Muscle of arm (tissue), 14 donors: ENCODE results near the gene TCEANC2. TPM values are rescaled to one million over a fixed set of nuclear protein-coding genes. Genes with fewer than 3 reads are reported as not detected.
"Not testable (repeated sequence)": the region's sequence is repeated elsewhere in the genome, so short reads cannot be mapped to it uniquely, and the experiment has no call there.

Experiments
- DNase-seq: peaks from one replicate; pipeline ENCODE4 v3.0.0-alpha.2; 2013
- long read RNA-seq, 11 donors: transcript quantifications; one replicate each; lab custom pipeline, GENCODE V29; 2026
- polyA plus RNA-seq, 12 donors: library from polyadenylated mRNA; unstranded; fragments of 120-200 nt; gene quantifications; one replicate each; pipeline ENCODE4 v1.2.1, GENCODE V29; 2013; ENCODE audit not compliant: insufficient read length in 12 of 12

Gene TCEANC2
- polyA plus RNA-seq = 1 to 10 TPM in 11 of 12 donors, not detected in 1; 4.7 to 8.1 (median 6.8) TPM
- long read RNA-seq, donor 1, full-length matches to known transcripts = 4 of 4 reads
- long read RNA-seq, donor 1, partial matches to known transcripts = 0 of 4 reads
- long read RNA-seq, donor 1, other reads (novel, unspliced or antisense) = 0 of 4 reads
- long read RNA-seq, donor 2, full-length matches to known transcripts = 4 of 4 reads
- long read RNA-seq, donor 2, partial matches to known transcripts = 0 of 4 reads
- long read RNA-seq, donor 2, other reads (novel, unspliced or antisense) = 0 of 4 reads
- long read RNA-seq, donor 3, full-length matches to known transcripts = 6 of 6 reads
- long read RNA-seq, donor 3, partial matches to known transcripts = 0 of 6 reads
- long read RNA-seq, donor 3, other reads (novel, unspliced or antisense) = 0 of 6 reads
- long read RNA-seq, donor 4, partial matches to known transcripts = 0 of 3 reads
- long read RNA-seq, donor 4, other reads (novel, unspliced or antisense) = 0 of 3 reads
- long read RNA-seq, donor 5, full-length matches to known transcripts = 9 of 9 reads
- long read RNA-seq, donor 5, partial matches to known transcripts = 0 of 9 reads
- long read RNA-seq, donor 5, other reads (novel, unspliced or antisense) = 0 of 9 reads
- long read RNA-seq, donor 6, full-length matches to known transcripts = 4 of 4 reads
- long read RNA-seq, donor 6, partial matches to known transcripts = 0 of 4 reads
- long read RNA-seq, donor 6, other reads (novel, unspliced or antisense) = 0 of 4 reads
- long read RNA-seq, donor 7, partial matches to known transcripts = 0 of 3 reads
- long read RNA-seq, donor 7, other reads (novel, unspliced or antisense) = 0 of 3 reads
- long read RNA-seq, donor 8, partial matches to known transcripts = 0 of 3 reads
- long read RNA-seq, donor 8, other reads (novel, unspliced or antisense) = 0 of 3 reads
- long read RNA-seq, donor 9, partial matches to known transcripts = 0 of 4 reads
- long read RNA-seq, donor 9, other reads (novel, unspliced or antisense) = 0 of 4 reads
- long read RNA-seq, donor 10, full-length matches to known transcripts = 8 of 8 reads
- long read RNA-seq, donor 10, partial matches to known transcripts = 0 of 8 reads
- long read RNA-seq, donor 10, other reads (novel, unspliced or antisense) = 0 of 8 reads
- long read RNA-seq, donor 11, full-length matches to known transcripts = 7 of 7 reads
- long read RNA-seq, donor 11, partial matches to known transcripts = 0 of 7 reads
- long read RNA-seq, donor 11, other reads (novel, unspliced or antisense) = 0 of 7 reads

DNA sequence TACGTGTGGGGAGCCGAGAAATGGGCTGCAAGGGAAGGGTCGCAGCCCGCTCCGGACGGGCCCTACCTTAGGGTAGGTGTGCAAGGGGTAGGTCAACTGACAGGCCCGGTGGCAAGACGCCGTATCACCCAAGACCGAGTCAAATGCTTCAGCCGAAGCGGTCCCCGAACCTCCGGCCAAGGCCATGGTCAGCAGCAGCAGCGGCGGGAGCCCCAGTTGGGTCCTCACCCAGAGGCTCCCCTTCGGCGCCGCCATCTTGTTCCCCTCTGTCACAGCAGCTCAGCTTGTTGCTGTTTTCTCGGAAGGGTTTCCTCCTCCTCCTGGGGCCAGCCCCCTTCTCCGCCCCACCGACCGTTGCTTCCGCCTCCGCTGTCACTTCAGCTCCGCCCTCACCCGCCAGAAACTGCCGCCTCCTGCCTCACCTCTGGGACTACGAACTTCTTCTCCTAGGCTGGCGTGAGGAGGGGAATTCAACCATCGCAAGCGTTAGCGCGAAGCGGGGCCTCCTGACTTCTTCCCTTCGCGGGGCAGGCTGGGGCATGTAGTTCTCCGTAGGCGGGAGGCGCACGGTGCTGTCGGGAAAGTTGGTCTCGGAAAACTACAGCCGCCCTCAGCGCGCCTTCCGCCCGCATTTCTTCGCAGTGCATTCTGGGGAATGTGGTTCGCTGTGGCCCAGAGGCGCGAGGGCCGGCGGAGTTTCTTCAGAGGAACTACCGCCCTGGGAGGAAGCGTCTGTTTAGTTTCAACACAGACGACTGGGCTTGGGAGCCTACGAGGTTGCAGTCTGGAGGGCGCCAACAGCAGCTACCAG, at the start of gene TCEANC2, which contains the start of gene TMEM59:
TCEANC2 (plus strand) TSS at position 675 of the 811 bp plus-strand sequence. CDS start 815 bp downstream, outside the sequence.
TMEM59 (minus strand) TSS at position 271 of the 811 bp plus-strand sequence; CDS start at position 255, 16 bp downstream.
- peak; percentile 99 for DNase-seq

DNA sequence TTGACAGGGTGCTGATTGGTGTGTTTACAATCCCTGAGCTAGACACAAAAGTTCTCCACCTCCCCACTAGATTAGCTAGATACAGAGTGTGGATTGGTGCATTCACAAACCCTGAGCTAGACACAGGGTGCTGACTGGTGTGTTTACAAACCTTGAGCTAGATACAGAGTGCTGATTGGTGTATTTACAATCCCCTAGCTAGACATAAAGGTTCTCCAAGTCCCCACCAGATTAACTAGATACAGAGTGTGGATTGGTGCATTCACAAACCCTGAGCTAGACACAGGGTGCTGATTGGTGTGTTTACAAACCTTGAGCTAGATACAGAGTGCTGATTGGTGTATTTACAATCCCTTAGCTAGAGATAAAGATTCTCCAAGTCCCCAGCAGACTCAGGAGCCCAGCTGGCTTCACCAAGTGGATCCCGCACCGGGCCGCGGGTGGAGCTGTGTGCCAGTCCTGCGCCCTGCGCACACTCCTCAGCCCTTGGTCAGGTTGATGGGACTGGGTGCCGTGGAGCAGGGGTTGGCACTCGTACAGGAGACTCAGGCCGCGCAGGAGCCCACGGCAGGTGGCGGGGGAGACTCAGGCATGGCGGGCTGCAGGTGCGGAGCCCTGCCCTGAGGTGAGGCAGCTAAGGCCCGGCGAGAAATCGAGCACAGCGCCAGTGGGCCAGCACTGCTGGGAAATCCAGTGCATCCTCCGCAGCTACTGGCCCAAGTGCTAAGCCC, 49.5 kb upstream of the TCEANC2 start:
- DNase-seq = not testable (repeated sequence)

DNA sequence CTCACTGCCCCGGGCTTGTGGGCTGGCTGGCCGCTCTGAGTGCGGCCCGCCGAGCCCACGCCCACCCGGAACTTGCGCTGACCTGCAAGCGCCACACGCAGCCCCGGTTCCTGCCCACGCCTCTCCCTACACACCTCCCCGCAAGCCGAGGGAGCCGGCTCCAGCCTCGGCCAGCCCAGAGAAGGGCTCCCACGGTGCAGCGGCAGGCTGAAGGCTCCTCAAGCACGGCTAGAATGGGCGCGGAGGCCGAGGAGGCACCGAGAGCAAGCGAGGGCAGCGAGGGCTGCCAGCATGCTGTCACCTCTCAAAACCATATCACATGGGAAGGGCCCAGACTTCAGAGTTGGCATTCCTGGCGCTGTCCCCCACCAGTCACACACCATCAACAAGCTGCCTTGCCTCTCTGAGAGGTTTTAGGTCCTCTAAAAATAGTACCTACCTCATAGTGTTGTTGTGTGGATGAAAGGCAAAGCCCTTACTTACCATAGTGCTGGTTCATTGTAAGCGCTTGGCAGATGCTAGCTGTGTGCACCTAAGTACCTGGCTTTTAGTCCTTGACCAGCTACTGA, 48.8 kb upstream of the TCEANC2 start:
- DNase-seq = no peak

DNA sequence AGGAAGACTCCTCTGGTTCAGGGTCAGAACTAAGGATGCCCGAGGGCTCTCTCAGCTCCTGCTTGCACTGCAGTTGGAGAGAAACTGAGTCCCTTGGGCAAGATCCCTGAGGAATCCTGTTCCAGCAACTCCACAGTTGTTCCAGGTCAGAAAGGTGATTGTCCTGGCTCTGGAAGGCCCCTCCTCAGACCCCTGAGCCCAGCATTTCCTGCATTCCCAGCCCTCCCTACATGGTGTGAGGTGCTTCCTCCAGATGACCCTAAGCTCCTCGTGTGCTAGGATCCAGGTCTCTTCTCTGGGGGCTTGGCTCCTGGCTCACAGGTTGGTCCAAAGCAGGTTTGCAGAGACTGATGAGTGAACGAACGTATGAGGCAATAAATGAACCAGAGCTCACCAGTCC, 46.9 kb upstream of the TCEANC2 start:
- DNase-seq = no peak

DNA sequence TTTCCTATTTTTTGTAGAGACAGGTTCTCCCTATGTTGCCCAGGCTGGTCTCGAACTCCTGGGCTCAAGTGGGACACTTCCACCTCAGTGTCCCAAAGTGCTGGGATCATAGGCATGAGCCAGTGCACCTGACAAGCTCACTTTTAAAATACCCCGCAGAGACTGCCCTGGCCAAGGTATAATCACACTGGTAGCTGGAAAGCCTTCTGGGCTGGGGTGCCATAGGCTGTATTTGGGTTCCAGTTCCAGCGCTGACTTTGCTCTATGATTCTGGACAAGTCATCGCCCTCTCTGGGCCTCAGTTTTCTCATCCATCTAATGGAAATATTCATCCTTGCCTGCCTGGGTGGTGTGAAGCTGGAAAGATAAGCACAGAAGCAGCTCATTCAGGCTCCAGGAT, 45.8 kb upstream of the TCEANC2 start:
- no peak for DNase-seq

DNA sequence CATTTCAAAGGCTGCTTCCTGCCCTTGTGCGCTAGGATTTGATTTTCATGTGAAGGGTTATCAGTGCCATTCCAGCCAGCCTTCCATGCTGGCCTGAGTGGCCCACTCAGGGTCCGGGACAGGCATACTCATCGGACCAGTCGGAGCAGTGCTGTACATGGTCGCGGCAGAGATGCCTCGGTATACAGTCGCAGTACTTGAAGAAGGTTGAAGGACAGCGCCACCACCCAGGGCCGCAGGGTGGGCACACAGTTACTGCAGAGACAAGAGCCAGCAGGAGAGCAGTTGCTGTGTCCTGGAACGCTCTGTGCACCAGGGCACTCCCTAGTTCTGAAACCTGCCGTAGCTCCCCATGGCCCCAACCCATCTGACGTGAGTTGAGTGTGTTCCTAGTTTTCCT, 44.5 kb upstream of the TCEANC2 start:
- no peak for DNase-seq

DNA sequence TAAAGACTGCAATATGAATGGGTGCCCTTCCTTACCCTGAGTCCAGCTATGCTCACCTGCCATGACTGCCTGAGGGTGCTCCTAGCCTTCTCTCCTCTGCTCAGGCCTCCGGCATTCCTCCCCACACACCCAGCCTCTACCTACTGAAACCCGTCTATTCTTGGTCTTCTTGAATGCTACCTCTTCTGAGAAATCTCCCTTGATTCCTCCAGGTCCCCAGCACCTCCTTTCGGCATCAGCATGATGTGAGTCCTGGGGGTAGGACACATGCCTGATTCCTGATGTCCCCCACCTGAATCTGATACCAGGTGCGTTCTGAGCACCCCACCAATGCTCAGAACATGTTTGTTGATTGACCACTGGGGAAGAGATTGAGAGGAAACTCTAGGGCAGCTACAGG, 44.0 kb upstream of the TCEANC2 start:
- no peak for DNase-seq

DNA sequence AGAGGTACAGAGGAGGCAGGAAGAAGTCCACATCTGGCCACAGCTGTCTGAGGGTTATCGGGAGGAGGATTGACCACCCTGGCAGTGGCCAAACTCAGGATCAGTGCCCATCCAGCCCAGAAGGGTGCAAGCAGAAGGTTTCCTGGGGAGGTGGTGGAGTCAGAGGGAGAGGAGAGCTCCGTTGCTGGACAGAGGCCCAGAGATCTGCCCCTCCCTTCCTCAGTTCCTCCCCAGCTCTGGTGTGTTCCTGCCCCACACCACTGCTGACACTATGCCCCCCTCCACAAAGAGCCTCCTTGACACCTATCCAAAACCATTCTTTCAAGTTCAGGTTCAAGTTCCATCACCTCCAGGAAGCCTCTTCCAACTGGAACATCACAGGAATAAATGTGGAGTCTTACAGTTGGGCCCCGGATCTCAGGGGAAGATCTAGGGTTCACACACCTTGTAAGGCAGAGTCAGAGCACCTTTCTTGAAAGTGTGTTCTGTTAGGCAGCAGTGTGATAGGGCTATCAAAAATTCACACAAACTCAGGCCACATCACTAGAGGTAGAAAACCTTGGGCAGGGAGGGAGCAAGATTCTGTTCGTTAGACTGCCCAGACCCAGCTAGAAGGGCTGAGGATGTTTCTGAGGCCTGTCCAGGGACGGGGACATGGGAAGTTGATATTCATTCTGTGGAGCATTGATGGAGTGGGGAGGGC, 42.8 kb upstream of the TCEANC2 start:
- no peak for DNase-seq

DNA sequence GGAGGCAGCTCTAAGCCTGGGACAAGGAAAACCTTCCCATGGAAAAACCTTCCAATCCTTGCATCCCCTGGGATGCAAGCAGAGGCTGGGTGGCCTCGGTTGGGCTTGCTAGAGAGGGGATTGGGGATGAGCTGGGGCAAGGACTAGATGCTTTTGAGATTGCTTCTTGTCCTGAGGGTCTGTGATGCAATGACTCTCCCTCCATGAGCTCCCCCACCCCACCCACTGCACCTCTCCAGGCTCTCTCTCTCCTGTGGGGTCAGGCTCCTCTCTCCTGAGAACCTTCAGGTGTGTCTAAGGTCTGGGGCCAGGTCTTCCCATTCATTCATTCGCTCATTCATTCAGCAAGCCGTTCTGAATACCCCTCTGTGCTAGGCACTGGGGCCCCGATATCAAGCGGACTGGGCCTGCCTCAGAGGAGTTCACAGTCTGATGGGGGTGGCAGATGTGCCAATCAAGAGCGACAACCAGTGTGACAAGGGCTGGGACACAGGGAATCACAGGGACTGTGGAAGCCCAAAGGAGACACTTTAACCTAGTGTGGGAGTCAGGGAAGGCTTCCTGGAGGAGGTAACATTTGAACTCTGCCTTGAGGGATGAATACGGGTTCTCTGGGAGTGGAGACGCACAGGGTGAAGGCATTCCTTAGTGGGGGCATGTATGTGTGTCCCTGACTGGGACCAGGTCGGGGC, 41.9 kb upstream of the TCEANC2 start:
- DNase-seq = no peak

DNA sequence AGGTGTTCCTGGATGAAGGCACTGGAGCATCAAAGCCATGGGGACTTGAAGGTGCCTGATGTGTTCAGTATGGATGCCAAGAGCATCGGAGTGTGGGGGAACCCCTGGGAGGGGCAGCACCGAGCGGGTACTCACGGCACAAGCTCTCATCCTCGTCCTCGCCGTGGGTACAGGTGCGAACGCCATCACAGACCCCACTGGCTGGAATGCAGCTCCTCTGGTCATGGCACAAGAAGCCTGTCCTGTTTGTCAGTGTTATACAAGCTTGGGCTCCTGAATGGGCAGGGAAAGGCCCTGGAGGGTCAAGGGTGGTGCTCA, 41.4 kb upstream of the TCEANC2 start:
- DNase-seq = no peak

DNA sequence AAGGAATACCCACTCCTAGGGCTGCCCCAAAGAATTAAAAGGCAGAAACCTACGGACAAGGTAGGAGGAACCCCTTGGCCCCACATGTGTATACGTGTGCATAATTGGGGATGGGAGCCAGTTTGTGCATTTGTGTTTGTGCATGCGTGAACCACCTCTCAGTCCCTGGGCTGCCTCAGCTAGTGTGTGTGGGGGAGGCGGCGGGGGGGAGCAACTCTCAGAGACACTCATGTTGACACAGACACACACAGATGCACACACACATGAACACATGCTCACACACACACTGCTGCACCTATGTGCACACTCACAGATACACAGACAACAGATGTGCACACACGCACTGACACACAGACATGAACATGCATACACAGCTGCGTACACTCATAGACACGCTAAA, 40.5 kb upstream of the TCEANC2 start:
- no peak for DNase-seq

DNA sequence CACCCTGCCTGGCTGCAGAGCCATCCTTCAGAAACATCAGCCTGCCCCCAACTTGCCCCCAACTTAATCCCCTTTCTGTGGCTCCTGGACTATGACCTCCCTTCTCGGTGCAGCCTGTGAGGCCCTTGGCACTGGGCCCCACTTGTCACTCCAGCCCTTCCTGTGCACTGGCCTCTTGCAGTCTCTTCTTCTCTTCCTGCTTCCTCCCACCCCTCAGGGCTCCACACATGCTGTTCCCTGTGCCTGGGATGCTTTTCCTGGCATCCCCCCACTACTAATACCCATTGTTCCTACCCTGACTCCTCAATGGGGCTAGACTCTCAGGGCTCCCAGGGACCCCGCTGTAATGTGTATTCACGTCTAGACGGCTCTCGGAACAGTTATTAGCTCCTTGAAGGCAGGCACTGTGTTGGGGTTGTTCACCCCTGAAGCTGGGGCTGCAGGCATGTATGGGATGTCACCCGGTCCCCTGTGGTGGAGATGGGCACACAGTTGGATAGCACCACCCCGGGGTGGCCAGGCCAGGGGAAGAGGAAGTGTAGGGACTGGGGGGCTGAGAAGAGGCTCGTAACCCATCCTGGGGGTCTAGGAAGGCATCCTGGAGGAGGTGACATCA, 39.9 kb upstream of the TCEANC2 start:
- no peak for DNase-seq

DNA sequence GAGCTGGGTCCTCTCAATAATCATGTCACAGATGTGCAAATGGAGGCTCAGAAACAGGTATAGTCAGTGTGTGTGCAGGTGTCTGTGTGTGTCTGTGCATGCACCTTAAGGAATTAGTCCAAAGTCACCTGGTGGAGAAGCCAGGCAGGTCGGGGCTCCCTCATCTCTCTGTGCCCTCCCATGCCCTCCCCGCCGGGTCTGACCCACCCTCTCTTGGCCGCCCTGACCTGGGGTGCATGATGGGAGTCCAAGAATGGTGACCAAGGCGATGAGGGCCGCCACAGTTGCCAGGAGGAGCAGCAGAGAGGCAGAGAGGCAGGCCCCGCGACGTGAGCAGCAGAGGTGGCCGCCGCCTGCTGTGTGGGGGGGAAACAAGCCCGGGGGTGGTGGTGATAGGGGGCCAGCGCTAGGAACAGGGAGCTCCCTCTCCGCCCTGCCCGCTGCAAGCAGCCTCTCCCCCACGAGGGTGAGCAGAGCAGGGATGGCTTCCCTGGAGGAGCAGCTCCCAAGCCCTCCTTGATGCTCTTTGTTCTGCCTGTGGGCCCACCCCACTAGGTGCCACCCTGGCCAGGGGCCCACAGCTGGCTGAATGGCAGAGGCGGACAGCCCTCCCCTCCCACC, 39.3 kb upstream of the TCEANC2 start:
- no peak for DNase-seq

DNA sequence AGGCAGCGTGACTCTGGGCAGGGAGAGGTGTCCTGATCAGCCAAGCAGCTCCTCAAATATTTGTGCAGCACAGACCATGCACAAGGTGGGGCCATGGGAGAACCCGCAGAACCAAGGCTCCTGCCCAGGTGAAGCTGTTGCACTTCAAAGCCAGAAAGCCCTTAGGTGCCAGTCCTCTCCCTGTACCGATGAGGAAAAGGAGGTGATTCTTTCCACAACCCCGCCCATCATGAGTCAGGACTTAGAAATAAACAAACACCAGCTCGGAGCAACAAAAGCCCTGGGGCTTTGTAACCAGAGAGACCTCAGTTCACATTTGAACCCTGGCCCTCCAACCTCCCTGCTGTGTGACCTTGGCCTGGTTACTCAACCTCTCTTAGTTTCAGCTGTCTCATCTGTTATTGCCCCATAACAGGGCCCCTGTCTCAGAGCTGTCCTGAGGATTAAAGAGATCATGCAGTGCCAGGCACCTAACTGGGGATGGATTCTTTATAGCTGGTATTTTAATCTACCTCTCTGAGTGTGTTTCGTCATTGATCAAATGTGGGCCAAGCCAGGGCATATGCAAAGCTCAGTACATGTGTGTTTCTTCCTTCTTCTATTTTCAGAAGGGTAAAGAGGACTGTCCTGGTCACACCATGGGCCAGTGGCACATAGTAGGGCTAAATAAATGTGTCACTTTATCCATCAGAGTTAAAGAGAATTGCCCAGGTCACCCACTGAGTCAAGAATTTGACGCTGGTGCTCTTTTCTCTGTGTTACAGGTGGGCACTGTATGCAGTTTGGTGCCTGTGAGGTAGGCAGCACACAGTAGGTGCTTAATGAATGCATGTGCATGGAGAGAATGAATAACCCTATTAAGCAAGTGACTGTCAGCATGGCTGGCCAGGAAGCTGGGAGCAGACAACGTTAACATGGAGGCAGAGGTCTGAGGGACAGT, 36.8 kb upstream of the TCEANC2 start:
- no peak for DNase-seq

DNA sequence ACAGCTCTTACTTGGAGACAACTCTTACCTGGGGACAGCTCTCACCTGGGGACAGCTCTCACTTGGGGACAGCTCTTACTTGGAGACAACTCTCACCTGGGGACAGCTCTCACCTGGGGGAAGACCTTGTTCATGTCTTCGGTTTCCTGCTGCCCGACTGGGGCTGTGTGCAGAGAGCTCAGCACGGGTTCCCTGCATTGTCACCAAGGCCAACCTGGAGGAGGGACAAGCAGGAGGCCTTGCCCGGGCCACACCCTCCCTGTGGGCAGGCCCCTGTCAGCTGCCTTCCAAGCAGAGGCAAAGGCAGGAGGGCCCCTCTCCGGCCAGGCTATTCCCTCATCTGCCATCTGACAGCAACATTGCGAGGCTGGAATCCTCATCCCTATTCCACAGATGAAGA, 35.4 kb upstream of the TCEANC2 start, which contains the start of gene LDLRAD1:
LDLRAD1 (minus strand) TSS at position 208 of the 400 bp plus-strand sequence; CDS start at position 134, 74 bp downstream.
- DNase-seq = no peak

DNA sequence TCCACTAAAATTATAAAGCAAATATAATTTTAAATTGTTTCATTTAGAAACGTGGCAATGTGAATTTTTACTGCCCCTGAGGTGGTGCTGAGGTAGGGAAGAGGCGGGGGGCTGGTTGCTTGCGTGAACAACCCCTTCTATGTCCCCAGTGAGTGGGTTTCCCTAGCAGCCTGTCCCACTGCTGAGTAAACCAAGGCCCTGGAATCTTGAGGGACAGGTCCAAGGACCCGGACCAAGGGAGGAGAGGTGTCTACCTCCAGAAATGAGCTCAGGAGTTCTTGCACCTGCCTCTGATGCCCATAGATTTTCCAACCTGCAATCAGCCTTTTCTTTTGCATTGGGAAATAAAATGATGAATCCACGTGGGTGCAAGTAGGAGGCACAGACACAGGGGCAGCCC, 34.8 kb upstream of the TCEANC2 start:
- DNase-seq = no peak
